IMR-90 (cell line): ENCODE measurements around the gene PLB1.

Source experiments
- ELK1 ChIP-seq: fragments of 150-350 bp; IDR thresholded peaks from 2 replicates; pipeline ENCODE4 v1.6.1; 2016; ENCODE audit warnings: low read depth, mild to moderate bottlenecking, low read length, moderate library complexity, borderline replicate concordance
- FOS ChIP-seq: fragments of 150-350 bp; IDR thresholded peaks from 2 replicates; pipeline ENCODE4 v1.6.1; 2016; ENCODE audit warnings: low read depth, low read length
- MAFK ChIP-seq: IDR thresholded peaks from 2 replicates; pipeline ENCODE4 v1.6.1; 2012; ENCODE audit warnings: low read depth, low read length, improper control_type of control experiment
- MAZ ChIP-seq: IDR thresholded peaks from 2 replicates; pipeline ENCODE4 v1.6.1; 2012; ENCODE audit warnings: low read depth, mild to moderate bottlenecking, low read length, improper control_type of control experiment, moderate library complexity, borderline replicate concordance
- MXI1 ChIP-seq: IDR thresholded peaks from 2 replicates; pipeline ENCODE4 v1.6.1; 2012; ENCODE audit warnings: low read depth, mild to moderate bottlenecking, low read length, moderate library complexity, borderline replicate concordance
- NFE2L2 ChIP-seq: fragments of 150-350 bp; IDR thresholded peaks from 2 replicates; pipeline ENCODE4 v1.6.1; 2016; ENCODE audit warnings: low read depth, mild to moderate bottlenecking, low read length
- POLR2A ChIP-seq: IDR thresholded peaks from 2 replicates; pipeline ENCODE4 v1.6.1; 2012; ENCODE audit warnings: mild to moderate bottlenecking, low read depth, low read length
- SMC3 ChIP-seq: fragments of 150-350 bp; IDR thresholded peaks from 2 replicates; pipeline ENCODE4 v1.6.1; 2016; ENCODE audit warnings: low read depth, mild to moderate bottlenecking, antibody characterized with exemption, low read length, moderate library complexity
- USF2 ChIP-seq: fragments of 150-350 bp; IDR thresholded peaks from 2 replicates; pipeline ENCODE4 v1.6.1; 2017; ENCODE audit warnings: mild to moderate bottlenecking, antibody characterized with exemption, low read length, low read depth
- TF ChIP-seq, protein P1 (sequence below): conservative IDR thresholded peaks from 2 replicates; pipeline ENCODE4 v1.5.1; 2012; ENCODE audit warnings: mild to moderate bottlenecking, low read depth, low read length, improper control_type of control experiment

DNA sequence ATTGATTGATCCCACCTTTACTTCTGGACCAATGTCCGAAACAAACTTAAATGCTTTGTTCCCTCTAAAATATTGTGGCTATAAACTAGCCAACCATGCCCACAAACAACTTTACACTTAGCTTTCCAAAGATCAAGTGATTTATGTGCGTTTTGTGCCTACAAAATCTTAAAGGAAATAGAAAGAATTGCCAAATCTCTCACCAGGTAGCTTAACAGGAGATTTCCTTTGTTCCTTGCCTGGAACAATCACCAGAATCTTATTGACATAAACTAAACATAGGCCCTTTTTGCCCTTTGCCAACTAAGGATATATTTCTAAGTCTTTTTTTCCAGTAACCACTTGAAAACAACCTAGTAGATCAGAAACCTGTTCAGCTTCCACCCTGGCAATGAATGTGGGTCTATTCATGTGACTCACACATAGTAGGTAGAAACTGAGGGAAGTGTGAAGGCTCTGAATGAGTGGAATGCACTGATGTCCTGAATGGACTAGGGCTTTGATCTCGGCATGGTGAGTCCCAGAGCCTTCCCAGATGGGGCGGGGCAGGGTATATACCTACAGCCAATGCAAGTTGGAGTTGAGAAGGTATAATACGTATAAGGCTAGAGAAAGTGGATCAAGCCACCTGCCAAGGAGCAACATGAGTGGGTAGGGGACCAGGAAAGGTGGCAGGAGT, 161.2 kb downstream of the PLB1 start:
- no peak for TF ChIP-seq POLR2A
- no peak for TF ChIP-seq ELK1
- TF ChIP-seq, protein P1, sequence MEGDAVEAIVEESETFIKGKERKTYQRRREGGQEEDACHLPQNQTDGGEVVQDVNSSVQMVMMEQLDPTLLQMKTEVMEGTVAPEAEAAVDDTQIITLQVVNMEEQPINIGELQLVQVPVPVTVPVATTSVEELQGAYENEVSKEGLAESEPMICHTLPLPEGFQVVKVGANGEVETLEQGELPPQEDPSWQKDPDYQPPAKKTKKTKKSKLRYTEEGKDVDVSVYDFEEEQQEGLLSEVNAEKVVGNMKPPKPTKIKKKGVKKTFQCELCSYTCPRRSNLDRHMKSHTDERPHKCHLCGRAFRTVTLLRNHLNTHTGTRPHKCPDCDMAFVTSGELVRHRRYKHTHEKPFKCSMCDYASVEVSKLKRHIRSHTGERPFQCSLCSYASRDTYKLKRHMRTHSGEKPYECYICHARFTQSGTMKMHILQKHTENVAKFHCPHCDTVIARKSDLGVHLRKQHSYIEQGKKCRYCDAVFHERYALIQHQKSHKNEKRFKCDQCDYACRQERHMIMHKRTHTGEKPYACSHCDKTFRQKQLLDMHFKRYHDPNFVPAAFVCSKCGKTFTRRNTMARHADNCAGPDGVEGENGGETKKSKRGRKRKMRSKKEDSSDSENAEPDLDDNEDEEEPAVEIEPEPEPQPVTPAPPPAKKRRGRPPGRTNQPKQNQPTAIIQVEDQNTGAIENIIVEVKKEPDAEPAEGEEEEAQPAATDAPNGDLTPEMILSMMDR = no peak
- TF ChIP-seq NFE2L2 = no peak
- TF ChIP-seq USF2 = no peak
- no peak for TF ChIP-seq MAFK
- no peak for TF ChIP-seq SMC3
- TF ChIP-seq FOS = no peak
- no peak for TF ChIP-seq MAZ
- no peak for TF ChIP-seq MXI1
